Esophagus muscularis mucosa (tissue), 4 donors: ENCODE results near the gene RNF34.

ENCODE experiments used
- EP300 ChIP-seq: sonication (generic); formaldehyde crosslinking; IDR thresholded peaks from one replicate; pipeline ENCODE4 v1.6.1; 2017; ENCODE audit warnings: antibody characterized with exemption
- POLR2A ChIP-seq: fragments of 450-650 bp; IDR thresholded peaks from one replicate; pipeline ENCODE4 v1.6.1; 2017; ENCODE audit warnings: antibody characterized with exemption, moderate library complexity, mild to moderate bottlenecking, low read depth
- POLR2AphosphoS5 ChIP-seq, 2 donors: sonication (generic); formaldehyde crosslinking; IDR thresholded peaks; one replicate each; pipeline ENCODE4 v1.6.1; 2017; ENCODE audit warnings: antibody characterized with exemption in 2 of 2
- TF ChIP-seq, protein P1 (sequence below), 3 experiments: fragments of 200-600 bp in 2 of 3; fragments of 450-650 bp in 1 of 3; sonication (generic) in 2 of 3; IDR thresholded peaks; one replicate each; pipeline ENCODE4 v1.5.1; 2017 to 2019; ENCODE audit warnings: antibody characterized with exemption in 3 of 3, mild to moderate bottlenecking in 2 of 3, moderate library complexity in 1 of 3

- TF ChIP-seq, protein P1, sequence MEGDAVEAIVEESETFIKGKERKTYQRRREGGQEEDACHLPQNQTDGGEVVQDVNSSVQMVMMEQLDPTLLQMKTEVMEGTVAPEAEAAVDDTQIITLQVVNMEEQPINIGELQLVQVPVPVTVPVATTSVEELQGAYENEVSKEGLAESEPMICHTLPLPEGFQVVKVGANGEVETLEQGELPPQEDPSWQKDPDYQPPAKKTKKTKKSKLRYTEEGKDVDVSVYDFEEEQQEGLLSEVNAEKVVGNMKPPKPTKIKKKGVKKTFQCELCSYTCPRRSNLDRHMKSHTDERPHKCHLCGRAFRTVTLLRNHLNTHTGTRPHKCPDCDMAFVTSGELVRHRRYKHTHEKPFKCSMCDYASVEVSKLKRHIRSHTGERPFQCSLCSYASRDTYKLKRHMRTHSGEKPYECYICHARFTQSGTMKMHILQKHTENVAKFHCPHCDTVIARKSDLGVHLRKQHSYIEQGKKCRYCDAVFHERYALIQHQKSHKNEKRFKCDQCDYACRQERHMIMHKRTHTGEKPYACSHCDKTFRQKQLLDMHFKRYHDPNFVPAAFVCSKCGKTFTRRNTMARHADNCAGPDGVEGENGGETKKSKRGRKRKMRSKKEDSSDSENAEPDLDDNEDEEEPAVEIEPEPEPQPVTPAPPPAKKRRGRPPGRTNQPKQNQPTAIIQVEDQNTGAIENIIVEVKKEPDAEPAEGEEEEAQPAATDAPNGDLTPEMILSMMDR (IDR thresholded peaks at IDR 0.05) = no peak
- TF ChIP-seq POLR2AphosphoS5 (IDR thresholded peaks at IDR 0.05) (no peak), POLR2A (no peak), EP300 (no peak)
Observed at GRCh38 chr12:121388421-121388981, 11.4 kb upstream of the RNF34 start.
